GM18498 (cell line): ENCODE results near the gene EXOC8.

ENCODE experiments used
- ATAC-seq: cut with Tn5 transposase; IDR thresholded peaks from one replicate; pipeline ENCODE4 v1.9.1; 2021; ENCODE audit warnings: mild to moderate bottlenecking, moderate library complexity; ENCODE audit not compliant: unreplicated experiment

EXOC8 gene

DNA sequence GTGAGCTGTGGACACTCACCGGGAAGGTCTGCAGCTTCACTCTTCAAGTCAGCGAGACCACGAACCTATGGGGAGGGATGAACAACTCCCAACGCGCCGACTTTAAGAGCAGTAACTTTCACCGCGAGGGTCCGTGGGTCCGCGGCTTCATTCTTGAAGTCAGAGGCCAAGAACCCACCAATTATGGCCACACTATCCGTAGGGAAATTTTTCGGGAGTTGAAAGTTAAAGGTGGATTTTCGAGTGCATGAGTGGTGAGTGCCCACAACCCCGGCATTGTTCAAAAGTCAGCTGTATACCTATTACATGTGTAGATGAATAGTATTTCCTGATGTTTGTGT, 19.7 kb downstream of the EXOC8 start:
- ATAC-seq: no peak

DNA sequence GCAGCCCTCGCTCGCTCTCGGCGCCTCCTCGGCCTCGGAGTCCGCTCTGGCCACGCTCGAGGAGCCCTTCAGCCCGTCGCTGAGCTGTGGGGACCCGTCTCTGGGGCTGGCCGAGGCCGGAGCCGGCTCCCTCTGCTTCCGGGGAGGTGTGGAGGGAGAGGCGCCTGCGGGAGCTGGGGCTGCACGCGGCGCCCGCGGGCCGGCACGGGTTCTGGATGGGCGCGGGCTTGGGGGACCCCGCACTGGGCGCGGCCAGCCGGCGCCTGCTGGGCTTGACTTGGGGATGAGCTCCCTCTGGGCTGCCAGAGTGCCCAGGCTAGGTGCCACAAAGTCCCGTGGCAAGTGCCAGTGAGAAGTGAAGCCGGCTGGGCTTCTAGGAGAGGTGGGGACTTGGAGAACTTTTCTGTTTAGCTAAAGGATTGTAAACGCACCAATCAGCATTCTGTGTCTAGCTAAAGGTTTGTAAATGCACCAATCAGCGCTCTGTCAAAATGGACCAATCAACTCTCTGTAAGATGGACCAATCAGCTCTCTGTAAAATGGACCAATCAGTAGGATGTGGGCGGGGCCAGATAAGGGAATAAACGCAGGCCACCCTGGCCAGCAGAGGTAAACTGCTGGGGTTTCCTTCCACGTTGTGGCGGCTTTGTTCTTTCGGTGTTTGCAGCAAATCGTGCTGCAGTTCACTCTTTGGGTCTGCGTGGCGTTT, 20.2 kb downstream of the EXOC8 start:
- ATAC-seq: no peak

DNA sequence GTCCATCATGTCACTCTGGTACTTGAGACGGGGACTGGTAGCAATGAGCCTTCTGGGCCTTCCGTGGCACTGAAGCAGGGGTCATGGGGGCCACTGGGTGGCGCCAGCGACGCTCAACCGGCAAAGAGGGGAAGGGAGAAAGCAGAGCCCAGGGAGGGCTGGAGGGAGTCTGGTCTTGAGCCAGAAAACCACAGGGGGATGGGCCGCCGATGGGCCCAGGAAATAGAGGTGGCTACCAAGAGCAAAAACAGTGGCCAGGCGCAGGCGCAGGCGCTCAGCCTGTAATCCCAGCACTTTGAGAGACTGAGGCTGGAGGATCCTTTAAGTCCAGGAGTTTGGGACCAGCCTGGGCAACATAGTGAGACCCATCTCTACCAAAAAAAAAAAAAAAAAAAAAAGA, 21.8 kb downstream of the EXOC8 start:
- ATAC-seq: peak; percentile 76

DNA sequence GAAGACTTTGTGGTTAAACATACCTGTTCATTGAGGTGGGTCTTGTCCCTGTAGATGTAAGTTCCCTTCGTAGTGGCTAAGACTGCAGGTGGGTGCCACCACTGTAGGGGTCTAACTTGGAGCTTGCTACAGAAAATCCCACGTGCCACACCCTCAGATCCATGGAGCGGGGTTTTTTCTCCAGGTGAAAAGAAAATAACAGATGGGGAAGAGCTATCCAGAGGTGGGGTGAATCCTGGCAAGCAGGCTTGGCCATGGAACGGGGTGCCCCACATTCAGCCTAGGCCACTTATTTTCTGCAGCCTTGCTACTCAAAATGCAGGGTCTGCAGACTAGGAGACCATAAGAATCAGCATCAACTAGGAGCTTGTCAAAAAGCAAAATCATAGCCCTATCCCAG, 24.0 kb downstream of the EXOC8 start:
- no peak for ATAC-seq

DNA sequence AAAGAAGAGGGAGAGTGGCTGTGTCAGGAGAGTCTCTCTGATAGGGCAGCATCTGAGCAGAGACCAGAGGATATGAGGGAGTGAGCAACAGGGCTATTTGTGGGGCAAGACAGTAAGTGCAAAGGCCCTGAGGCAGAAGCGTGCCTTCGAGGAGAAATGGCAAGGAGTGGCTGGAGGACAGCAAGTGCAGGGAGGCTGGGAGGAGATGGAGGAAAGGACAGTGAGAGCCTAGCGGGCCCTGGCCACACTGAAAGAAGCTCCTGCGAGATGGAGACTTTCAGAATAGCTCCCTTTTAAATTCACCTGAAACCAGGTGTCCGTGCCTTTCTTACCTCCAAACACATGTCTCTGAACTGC, 25.2 kb downstream of the EXOC8 start:
- no peak for ATAC-seq

DNA sequence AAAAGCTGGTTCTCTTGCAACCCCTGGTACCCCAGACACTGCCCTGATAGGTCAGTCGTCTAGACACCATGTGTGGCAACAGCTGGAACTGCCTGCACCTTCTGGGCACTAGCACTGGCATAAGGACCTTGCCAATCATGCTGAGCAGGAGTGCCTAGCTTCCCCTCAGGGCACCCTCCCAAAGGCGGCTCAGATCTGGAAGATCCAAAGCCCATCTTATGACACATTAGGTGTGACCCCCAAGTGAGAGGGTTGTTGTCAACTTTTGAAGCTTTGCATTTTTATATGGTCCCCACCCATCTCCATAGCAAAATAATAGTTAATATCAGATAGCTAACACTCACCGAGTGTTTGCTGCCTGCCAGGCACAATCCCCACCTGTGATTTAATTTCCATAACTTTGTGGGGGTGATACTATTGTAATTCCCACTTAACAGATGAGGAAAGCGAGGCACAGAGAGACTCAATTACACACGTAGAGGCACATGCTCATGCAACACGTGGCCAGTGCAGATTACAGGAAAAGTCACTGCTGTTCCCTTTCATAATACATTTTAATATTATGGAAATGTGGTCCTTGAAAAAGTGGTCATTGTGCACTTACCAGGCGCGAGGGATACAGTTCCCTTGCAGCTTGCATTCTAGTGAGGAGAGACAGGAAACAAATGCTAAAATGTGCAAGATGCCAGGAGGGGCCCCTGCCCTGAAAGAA, 25.8 kb downstream of the EXOC8 start:
- no peak for ATAC-seq

GRCh38 chr1:231310391-231310934, 27.2 kb downstream of the EXOC8 start:
- ATAC-seq: no peak

GRCh38 chr1:231301990-231302389, 35.7 kb downstream of the EXOC8 start:
- no peak for ATAC-seq

- no peak for ATAC-seq
Observed at GRCh38 chr1:231295938-231296337, 41.7 kb downstream of the EXOC8 start.

- no peak for ATAC-seq
Observed at GRCh38 chr1:231286603-231287002, 51.0 kb downstream of the EXOC8 start.

- no peak for ATAC-seq
Observed at GRCh38 chr1:231284441-231284840, 53.2 kb downstream of the EXOC8 start.
